GM12892 (cell line): ENCODE data around the gene KCTD1.

Experiments used
- POLR2AphosphoS5 ChIP-seq: IDR thresholded peaks from 2 replicates; pipeline ENCODE4 v1.6.1; 2011; ENCODE audit warnings: low read depth, low read length, control low read depth
- TAF1 ChIP-seq: IDR thresholded peaks from 2 replicates; pipeline ENCODE4 v1.6.1; 2011; ENCODE audit warnings: low read depth, mild to moderate bottlenecking, control low read depth, low read length, borderline replicate concordance

- TF ChIP-seq POLR2AphosphoS5, result no peak
- no peak for TF ChIP-seq TAF1
These were observed 42.3 kb downstream of the KCTD1 start for GRCh38 chr18:26506012-26506411.
